Stimulated activated CD8-positive, alpha-beta memory T cell treated with anti-CD3 and anti-CD28 coated beads, Interleukin-12 subunit alpha, Interleukin-12 subunit beta, amount 100 ng/mL, for 24 hours (primary cell): Measurements from ENCODE around the gene DNAH5.

Experiments used
- DNase-seq: peaks from one replicate; pipeline ENCODE4 v3.0.0-alpha.2; 2020; ENCODE audit errors: extremely low read depth

The DNAH5 gene

GRCh38 chr5:13943676-13944075, 812 bp downstream of the DNAH5 start:
- no peak for DNase-seq

GRCh38 chr5:13941468-13941867, 3.0 kb downstream of the DNAH5 start:
- no peak for DNase-seq

GRCh38 chr5:13939638-13940037, 4.8 kb downstream of the DNAH5 start:
- DNase-seq = no peak

GRCh38 chr5:13934921-13935320, 9.6 kb downstream of the DNAH5 start:
- DNase-seq = no peak

GRCh38 chr5:13934125-13934524, 10.4 kb downstream of the DNAH5 start:
- DNase-seq = no peak

GRCh38 chr5:13932561-13932960, 11.9 kb downstream of the DNAH5 start:
- DNase-seq = no peak

GRCh38 chr5:13932011-13932410, 12.5 kb downstream of the DNAH5 start:
- no peak for DNase-seq

GRCh38 chr5:13930541-13931171, 13.8 kb downstream of the DNAH5 start:
- no peak for DNase-seq

- DNase-seq = no peak
Measured at GRCh38 chr5:13926731-13927130, 17.8 kb downstream of the DNAH5 start.

GRCh38 chr5:13921578-13921977, 22.9 kb downstream of the DNAH5 start:
- DNase-seq = no peak

- no peak for DNase-seq
Measured at GRCh38 chr5:13919786-13920185, 24.7 kb downstream of the DNAH5 start.

- no peak for DNase-seq
Measured at GRCh38 chr5:13919087-13919486, 25.4 kb downstream of the DNAH5 start.

GRCh38 chr5:13917061-13917460, 27.4 kb downstream of the DNAH5 start:
- no peak for DNase-seq

- no peak for DNase-seq
Measured at GRCh38 chr5:13913962-13914361, 30.5 kb downstream of the DNAH5 start.

GRCh38 chr5:13910637-13911288, 33.7 kb downstream of the DNAH5 start:
- no peak for DNase-seq

- DNase-seq = no peak
Measured at GRCh38 chr5:13910201-13910600, 34.3 kb downstream of the DNAH5 start.

- DNase-seq = no peak
Measured at GRCh38 chr5:13909271-13909670, 35.2 kb downstream of the DNAH5 start.

GRCh38 chr5:13898569-13898968, 45.9 kb downstream of the DNAH5 start:
- DNase-seq = no peak

- no peak for DNase-seq
Measured at GRCh38 chr5:13878357-13878756, 66.1 kb downstream of the DNAH5 start.

GRCh38 chr5:13866792-13867191, 77.7 kb downstream of the DNAH5 start:
- no peak for DNase-seq

- no peak for DNase-seq
Measured at GRCh38 chr5:13865312-13865711, 79.2 kb downstream of the DNAH5 start.

- no peak for DNase-seq
Measured at GRCh38 chr5:13860146-13860545, 84.3 kb downstream of the DNAH5 start.

GRCh38 chr5:13859270-13860065, 85.0 kb downstream of the DNAH5 start:
- DNase-seq = no peak
